ENCODE measurements around the gene GLIS1. TPM values are rescaled to one million over a fixed set of nuclear protein-coding genes. Genes with fewer than 3 reads are reported as not detected.

The GLIS1 gene
- total RNA-seq, 4 donors from 2014 or later: 0.63 to 2.4 (median 1.0) TPM

DNA sequence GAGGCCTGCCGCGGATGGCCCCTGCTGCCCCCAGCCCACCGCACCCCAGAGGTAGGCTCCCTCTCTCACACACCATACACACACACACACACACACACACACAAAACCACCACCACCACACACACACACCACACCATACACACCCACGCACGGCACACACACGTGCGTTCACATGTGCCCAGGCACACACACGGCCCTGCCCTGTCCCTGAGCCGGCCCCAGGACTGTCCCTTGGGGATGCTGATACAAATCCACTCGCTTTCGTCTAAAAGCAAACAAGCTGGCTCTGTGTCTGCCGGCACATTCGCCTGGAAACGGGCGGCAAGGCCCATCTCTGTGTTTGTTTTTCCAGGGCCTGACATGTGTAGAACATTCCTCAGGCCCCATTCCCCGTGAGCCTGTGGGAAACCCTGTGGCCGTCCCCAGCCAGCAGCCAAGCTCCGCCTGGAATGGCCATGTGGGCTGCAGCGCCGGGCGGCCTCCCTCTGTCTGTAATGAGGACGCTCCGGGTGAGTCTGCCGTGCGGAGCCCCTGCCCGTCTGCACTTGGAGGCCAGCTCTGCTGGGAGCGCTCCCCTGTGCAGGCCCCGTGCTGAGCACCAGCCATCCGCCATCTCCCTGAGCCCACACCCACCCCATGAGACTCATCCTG is 212.4 kb downstream of the GLIS1 start:
- DNase-seq (ENCODE audit: low spot score in 2 of 2): peak in 1 of 2 donors; percentile 44
- intact Hi-C loops (cut with DNase I; ENCODE audit: low total_unique reads): no loop called here
- WGBS, 2 donors: 43 to 69% methylated on average over 28 of the region's 29 CpGs
- H3K4me3 ChIP-seq (ENCODE audit: low read depth, poor library complexity, severe bottlenecking): no peak overlapping the region
- TF ChIP-seq CTCF (IDR thresholded peaks at IDR 0.05) (no peak), POLR2A (IDR thresholded peaks at IDR 0.05) (no peak)

GRCh38 chr1:53525595-53525994 is 213.4 kb downstream of the GLIS1 start:
- TF ChIP-seq POLR2A (IDR thresholded peaks at IDR 0.05) (no peak), CTCF (IDR thresholded peaks at IDR 0.05) (no peak)
- intact Hi-C loops (cut with DNase I; ENCODE audit: low total_unique reads): no loop called here
- H3K4me3 ChIP-seq (ENCODE audit: low read depth, poor library complexity, severe bottlenecking): no peak overlapping the region
- 82 to 85% methylated on average over 11 of the region's 11 CpGs for WGBS, 2 donors
- no peak for DNase-seq (ENCODE audit: low spot score in 2 of 2)

DNA sequence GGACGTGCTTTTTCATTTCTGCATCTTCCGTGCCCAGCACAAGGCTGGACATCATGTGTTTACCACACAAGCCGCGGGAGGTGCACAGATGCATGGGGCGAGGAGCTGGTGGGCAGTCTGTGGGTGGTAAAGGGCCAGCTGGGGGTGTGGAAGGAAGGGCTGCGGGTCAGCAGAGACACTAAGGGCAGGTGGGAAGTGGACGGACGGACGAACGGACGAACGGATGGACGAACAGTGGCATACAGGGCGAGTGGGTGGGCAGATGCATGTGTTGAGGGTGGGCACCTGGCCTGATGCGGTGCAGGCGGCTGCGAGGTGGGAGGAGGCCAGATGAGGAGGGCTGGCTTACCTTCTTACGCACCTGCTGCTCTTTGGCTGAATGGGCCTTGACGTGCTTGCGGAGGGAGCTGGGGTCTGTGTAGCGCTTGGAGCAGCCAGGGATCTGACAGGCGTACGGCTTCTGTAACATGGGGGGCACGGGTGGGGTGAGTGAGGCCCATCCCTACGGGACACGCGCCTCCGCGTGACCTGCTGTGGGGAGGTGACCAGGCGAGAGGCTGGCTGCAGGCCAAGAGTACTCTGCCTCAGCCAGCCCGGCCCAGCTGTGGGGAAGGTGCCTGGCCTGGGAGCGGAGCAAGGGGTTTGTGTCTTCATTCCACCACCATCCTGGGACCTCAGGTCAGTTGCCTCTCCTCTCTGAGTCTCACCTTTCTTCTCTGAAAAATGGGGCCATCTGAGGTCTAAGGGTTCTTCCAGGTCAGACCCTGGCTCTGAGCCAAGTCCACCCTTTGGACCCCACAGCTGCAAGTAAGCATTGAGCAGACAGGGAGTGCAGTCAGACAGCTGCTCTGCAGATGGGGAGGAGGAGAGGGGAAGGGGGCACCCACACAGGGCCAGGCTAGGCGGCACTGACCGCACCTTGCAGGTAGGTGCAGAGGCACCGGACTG is 214.3 kb downstream of the GLIS1 start:
- H3K4me3 ChIP-seq (ENCODE audit: low read depth, poor library complexity, severe bottlenecking): no peak overlapping the region
- intact Hi-C loops (cut with DNase I; ENCODE audit: low total_unique reads): no loop called here
- no peak for DNase-seq (ENCODE audit: low spot score in 2 of 2)
- 82 to 87% methylated on average over 34 to 35 of the region's 35 CpGs for WGBS, 2 donors
- TF ChIP-seq CTCF (IDR thresholded peaks at IDR 0.05): no peak
- no peak for TF ChIP-seq POLR2A (IDR thresholded peaks at IDR 0.05)

DNA sequence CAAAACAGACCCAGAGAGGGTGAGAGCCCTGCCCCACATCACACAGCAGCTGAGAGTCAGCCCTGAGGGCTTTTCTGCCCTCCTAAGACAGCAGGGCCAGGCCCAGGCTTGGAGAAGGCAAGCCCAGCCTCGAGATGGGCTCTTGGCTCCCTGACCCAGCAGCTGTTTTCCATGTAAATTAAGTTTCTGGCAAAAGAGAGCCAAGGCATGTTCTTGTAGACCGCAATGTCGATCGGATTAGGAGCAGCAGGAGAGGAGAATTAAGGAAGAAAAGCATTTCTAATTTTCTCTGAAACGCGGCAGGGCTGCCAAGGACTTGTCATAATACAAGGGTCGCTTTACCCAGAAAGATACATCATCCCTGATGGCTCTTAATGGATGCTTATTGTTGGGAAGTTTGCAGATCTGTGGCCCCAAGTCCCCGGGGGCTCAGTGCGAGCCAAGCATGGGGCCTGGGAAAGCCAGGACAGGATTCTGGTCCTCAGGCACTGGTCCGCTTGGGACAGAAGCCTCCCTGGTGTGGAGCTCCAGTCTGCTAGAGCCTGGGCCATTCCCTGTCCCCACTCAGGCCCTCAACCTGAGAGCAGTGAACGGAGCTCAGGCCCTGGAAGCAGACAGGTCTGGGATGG is 216.9 kb downstream of the GLIS1 start:
- TF ChIP-seq POLR2A (IDR thresholded peaks at IDR 0.05) (no peak), CTCF (IDR thresholded peaks at IDR 0.05) (no peak)
- no peak overlapping the region for H3K4me3 ChIP-seq (ENCODE audit: low read depth, poor library complexity, severe bottlenecking)
- DNase-seq (ENCODE audit: low spot score in 2 of 2): no peak
- intact Hi-C loops (cut with DNase I; ENCODE audit: low total_unique reads): no loop called here
- 27 to 33% methylated on average over 10 to 11 of the region's 11 CpGs for WGBS, 2 donors

DNA sequence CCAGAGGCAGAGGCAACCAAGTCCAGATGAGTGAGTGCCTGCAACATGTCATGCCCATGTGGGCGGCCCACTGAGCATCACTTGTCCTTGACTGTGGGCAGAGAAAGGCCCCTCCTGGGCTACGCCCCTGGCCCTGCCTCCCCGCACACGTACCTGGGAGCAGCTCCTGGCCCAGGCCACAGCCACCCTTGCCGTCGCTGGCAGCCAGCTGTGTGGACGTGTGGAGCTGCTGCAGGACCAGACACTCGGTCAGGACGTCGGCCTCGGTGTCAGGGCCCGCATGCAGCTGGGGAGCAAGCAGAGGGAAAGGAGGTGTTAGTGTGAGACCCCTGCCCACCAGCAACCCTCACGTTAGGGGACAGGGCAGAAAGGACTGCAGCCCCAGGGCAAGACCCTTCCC is 218.5 kb downstream of the GLIS1 start:
- no peak overlapping the region for H3K4me3 ChIP-seq (ENCODE audit: low read depth, poor library complexity, severe bottlenecking)
- WGBS, 2 donors: 81 to 93% methylated on average over 12 to 13 of the region's 13 CpGs
- DNase-seq (ENCODE audit: low spot score in 2 of 2): no peak
- intact Hi-C loops (cut with DNase I; ENCODE audit: low total_unique reads): no loop called here
- no peak for TF ChIP-seq CTCF (IDR thresholded peaks at IDR 0.05)
- TF ChIP-seq POLR2A (IDR thresholded peaks at IDR 0.05): no peak

All from lower leg skin (tissue), 4 donors.